Hematopoietic multipotent progenitor cell treated with erythropoietin and hydrocortisone succinate and interleukin-3 and kit ligand, for 8 days (in vitro differentiated cells): ENCODE data around the gene EFL1.

Experiments
- DNase-seq: peaks from one replicate; pipeline ENCODE4 v3.0.0-alpha.2; 2015

EFL1 gene

GRCh38 chr15:82114660-82115059 lies 147.9 kb downstream of the EFL1 start:
- DNase-seq = no peak

- no peak for DNase-seq
Measured at GRCh38 chr15:82113106-82113715, 149.3 kb downstream of the EFL1 start.

GRCh38 chr15:82111918-82112317 lies 150.6 kb downstream of the EFL1 start:
- DNase-seq = no peak

GRCh38 chr15:82110144-82110543 lies 152.4 kb downstream of the EFL1 start:
- peak; percentile 86 for DNase-seq

GRCh38 chr15:82108489-82109078 lies 153.9 kb downstream of the EFL1 start:
- DNase-seq = peak; percentile 71

- no peak for DNase-seq
Measured at GRCh38 chr15:82106679-82107078, 155.9 kb downstream of the EFL1 start.

GRCh38 chr15:82105451-82106215 lies 156.9 kb downstream of the EFL1 start:
- no peak for DNase-seq

GRCh38 chr15:82103468-82103867 lies 159.1 kb downstream of the EFL1 start:
- peak; percentile 26 for DNase-seq

GRCh38 chr15:82100111-82100929 lies 162.2 kb downstream of the EFL1 start:
- DNase-seq = no peak

GRCh38 chr15:82098674-82099073 lies 163.9 kb downstream of the EFL1 start:
- DNase-seq = no peak

GRCh38 chr15:82095803-82096202 lies 166.7 kb downstream of the EFL1 start:
- DNase-seq = no peak

- no peak for DNase-seq
Measured at GRCh38 chr15:82093774-82094211, 168.7 kb downstream of the EFL1 start.

GRCh38 chr15:82093325-82093724 lies 169.2 kb downstream of the EFL1 start:
- DNase-seq = no peak

GRCh38 chr15:82091636-82092140 lies 170.8 kb downstream of the EFL1 start:
- DNase-seq = no peak

- DNase-seq = peak; percentile 51
Measured at GRCh38 chr15:82086243-82086995, 176.1 kb downstream of the EFL1 start.

GRCh38 chr15:82081914-82082762 lies 180.4 kb downstream of the EFL1 start:
- peak; percentile 16 for DNase-seq

- no peak for DNase-seq
Measured at GRCh38 chr15:82080774-82081173, 181.8 kb downstream of the EFL1 start.
